A673 (cell line): ENCODE data around the gene PLCB4. TPM values are rescaled to one million over a fixed set of nuclear protein-coding genes. Genes with fewer than 3 reads are reported as not detected.

Source experiments
- BruUV-seq: library from RNA; stranded (reverse); fragments of 400-500 nt; replicated peaks from 2 replicates; lab custom pipeline; 2021; lab: Mats Ljungman, UMichigan
- CTCF ChIA-PET: fragments of 300-600 bp; sonication (Branson Sonifier 250); formaldehyde crosslinking; loops from one replicate; lab custom pipeline; 2022; ENCODE audit warnings: antibody characterized with exemption; lab: Charles Lee
- POLR2A ChIA-PET: fragments of 300-600 bp; sonication (Branson Sonifier 250); formaldehyde crosslinking; loops from one replicate; lab custom pipeline; 2022; ENCODE audit warnings: antibody characterized with exemption; ENCODE audit not compliant: low non-redundant PET; lab: Charles Lee
- DNase-seq: peaks from one replicate; pipeline ENCODE4 v3.0.0-alpha.2; 2015; ENCODE audit warnings: low spot score
- H3K27ac ChIP-seq: fragments of 200-600 bp; sonication (generic); 2 replicates; pipeline ENCODE4 v1.5.1; 2016; ENCODE audit warnings: mixed run types, low read depth, mild to moderate bottlenecking, mixed read lengths, antibody characterized with exemption, low read length; ENCODE audit not compliant: poor library complexity, severe bottlenecking
- H3K27me3 ChIP-seq: fragments of 200-600 bp; sonication (generic); replicated peaks from 2 replicates; pipeline ENCODE4 v1.6.1; 2017; ENCODE audit warnings: mixed run types, low read depth, mild to moderate bottlenecking, mixed read lengths, antibody characterized with exemption, low read length; ENCODE audit not compliant: insufficient read depth, poor library complexity
- H3K36me3 ChIP-seq: fragments of 200-600 bp; sonication (generic); 2 replicates; pipeline ENCODE4 v1.6.1; 2016; ENCODE audit warnings: mixed run types, mild to moderate bottlenecking, mixed read lengths, antibody characterized with exemption, low read length; ENCODE audit not compliant: insufficient read depth, poor library complexity, severe bottlenecking
- H3K4me1 ChIP-seq: fragments of 200-600 bp; sonication (generic); 2 replicates; pipeline ENCODE4 v1.6.1; 2017; ENCODE audit warnings: mixed run types, mild to moderate bottlenecking, mixed read lengths, antibody characterized with exemption, low read length; ENCODE audit not compliant: insufficient read depth, poor library complexity, severe bottlenecking
- H3K4me3 ChIP-seq: fragments of 200-600 bp; sonication (generic); 2 replicates; pipeline ENCODE4 v1.5.1; 2016; ENCODE audit warnings: low read depth, mixed run types, mild to moderate bottlenecking, mixed read lengths, low read length; ENCODE audit not compliant: poor library complexity, severe bottlenecking
- H3K9me3 ChIP-seq: fragments of 200-600 bp; sonication (generic); 2 replicates; pipeline ENCODE4 v1.6.1; 2016; ENCODE audit warnings: mixed run types, low read depth, mild to moderate bottlenecking, mixed read lengths, antibody characterized with exemption, low read length; ENCODE audit not compliant: poor library complexity, severe bottlenecking
- EZH2 ChIP-seq: fragments of 200-600 bp; sonication (generic); IDR thresholded peaks from 2 replicates; pipeline ENCODE4 v1.6.1; 2017; ENCODE audit warnings: borderline replicate concordance, low read depth, mild to moderate bottlenecking, mixed read lengths, antibody characterized with exemption, low read length; ENCODE audit not compliant: poor library complexity, severe bottlenecking
- intact Hi-C: fragments of 100-400 bp; cut with micrococcal nuclease; formaldehyde crosslinking; loops from one replicate; pipeline ENCODE4 v1.10.0; 2022; ENCODE audit not compliant: unreplicated experiment
- total RNA-seq: library from RNA; stranded (reverse); gene quantifications from 2 replicates; pipeline ENCODE4 v1.2.3, GENCODE V29; 2021
- TF ChIP-seq, protein P1 (sequence below): fragments of 300-800, 200-600 bp; sonication (generic); conservative IDR thresholded peaks from 2 replicates; pipeline ENCODE4 v1.5.1; 2017; ENCODE audit warnings: low read depth, mild to moderate bottlenecking, antibody characterized with exemption, low read length, moderate library complexity, mixed read lengths

Gene PLCB4
- total RNA-seq, 1 experiment from 2014 or later: 6.2 TPM

DNA sequence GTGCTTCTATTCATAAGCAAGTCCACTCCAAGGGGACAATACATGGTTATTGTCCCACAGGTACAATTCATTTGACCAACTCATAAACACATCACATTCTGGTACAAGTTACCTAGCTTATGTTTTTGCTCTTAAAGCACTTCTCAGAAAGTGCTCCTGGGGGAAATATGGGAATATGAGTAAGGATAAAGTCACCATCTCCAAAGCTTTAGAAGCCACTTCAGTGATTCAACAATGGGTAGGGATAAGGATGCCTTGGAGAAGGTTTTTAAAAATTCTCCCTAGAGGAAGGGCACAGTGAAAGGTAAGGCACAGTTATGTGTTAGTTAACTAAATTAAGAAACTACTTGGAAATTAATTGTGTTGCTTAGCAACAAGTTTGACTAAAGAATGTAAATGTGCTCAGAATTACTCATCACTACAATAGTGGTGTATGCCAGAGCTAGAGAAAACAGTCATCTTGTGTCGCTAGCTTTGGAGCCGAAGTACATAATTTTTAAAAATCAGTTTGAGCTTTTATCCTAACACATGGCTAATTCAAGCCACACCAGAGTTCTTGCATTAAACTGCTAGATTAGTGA is 406.0 kb downstream of the PLCB4 start:
- TF ChIP-seq EZH2: no peak
- TF ChIP-seq, protein P1, sequence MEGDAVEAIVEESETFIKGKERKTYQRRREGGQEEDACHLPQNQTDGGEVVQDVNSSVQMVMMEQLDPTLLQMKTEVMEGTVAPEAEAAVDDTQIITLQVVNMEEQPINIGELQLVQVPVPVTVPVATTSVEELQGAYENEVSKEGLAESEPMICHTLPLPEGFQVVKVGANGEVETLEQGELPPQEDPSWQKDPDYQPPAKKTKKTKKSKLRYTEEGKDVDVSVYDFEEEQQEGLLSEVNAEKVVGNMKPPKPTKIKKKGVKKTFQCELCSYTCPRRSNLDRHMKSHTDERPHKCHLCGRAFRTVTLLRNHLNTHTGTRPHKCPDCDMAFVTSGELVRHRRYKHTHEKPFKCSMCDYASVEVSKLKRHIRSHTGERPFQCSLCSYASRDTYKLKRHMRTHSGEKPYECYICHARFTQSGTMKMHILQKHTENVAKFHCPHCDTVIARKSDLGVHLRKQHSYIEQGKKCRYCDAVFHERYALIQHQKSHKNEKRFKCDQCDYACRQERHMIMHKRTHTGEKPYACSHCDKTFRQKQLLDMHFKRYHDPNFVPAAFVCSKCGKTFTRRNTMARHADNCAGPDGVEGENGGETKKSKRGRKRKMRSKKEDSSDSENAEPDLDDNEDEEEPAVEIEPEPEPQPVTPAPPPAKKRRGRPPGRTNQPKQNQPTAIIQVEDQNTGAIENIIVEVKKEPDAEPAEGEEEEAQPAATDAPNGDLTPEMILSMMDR: no peak
- H3K36me3 ChIP-seq: no peaks in the 10 kb centered on the region
- no peak overlapping the region for H3K27ac ChIP-seq
- ChIA-PET CTCF (no interaction called here), POLR2A (no interaction called here)
- no TSS peak for BruUV-seq
- no peaks in the 10 kb centered on the region for H3K4me1 ChIP-seq
- H3K9me3 ChIP-seq: no peaks in the 10 kb centered on the region
- DNase-seq: no peak
- intact Hi-C loops: no loop called here
- no peak overlapping the region for H3K4me3 ChIP-seq
- H3K27me3 ChIP-seq: peaks cover 8% of the 10 kb centered on the region

DNA sequence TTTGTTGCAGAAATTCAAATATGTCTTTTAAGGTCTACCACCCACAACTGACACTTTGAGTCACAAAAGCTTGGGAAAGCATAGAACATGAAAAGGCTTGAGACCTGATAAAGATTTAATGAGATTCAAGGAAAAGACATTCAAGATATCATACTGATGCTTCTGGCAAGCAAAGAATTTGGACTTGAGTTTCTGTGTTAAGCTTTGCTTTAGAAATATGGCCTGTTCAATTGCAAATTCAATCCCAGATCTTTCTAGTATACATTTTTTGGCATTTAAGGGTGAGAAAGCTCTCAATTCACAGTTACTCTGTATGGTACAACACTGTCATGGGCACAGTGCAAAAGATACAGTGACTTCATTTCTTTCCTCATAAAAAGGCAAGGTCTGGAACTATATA is 406.6 kb downstream of the PLCB4 start:
- BruUV-seq: no TSS peak
- ChIA-PET CTCF (no interaction called here), POLR2A (no interaction called here)
- Histone ChIP-seq H3K36me3 (no peaks in the 10 kb centered on the region), H3K27ac (no peak overlapping the region), H3K4me1 (peaks cover 4% of the 10 kb centered on the region), H3K27me3 (peaks cover 8% of the 10 kb centered on the region), H3K9me3 (no peaks in the 10 kb centered on the region), H3K4me3 (no peak overlapping the region)
- intact Hi-C loops: no loop called here
- TF ChIP-seq, protein P1: no peak
- no peak for TF ChIP-seq EZH2
- no peak for DNase-seq

DNA sequence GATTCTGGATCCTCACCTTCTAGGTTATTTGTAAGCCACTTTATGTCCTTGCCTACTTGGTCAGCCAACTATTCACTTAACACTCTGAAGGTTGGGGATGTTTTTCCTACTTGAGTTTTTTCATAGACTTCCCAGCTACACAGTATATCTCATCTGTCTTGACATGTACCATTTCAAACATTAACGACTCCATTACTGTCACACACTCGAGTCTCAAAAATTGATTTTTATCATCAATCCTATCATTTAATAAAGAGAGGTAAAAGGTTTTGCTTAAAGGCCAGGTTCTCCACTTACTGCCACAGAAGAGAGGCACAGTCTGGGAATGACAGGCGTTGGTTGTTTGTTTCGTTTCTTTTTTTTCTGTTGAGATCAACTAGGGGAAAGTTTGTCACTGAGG is 407.3 kb downstream of the PLCB4 start:
- Histone ChIP-seq H3K27ac (no peak overlapping the region), H3K9me3 (no peaks in the 10 kb centered on the region), H3K27me3 (peaks cover 8% of the 10 kb centered on the region), H3K36me3 (no peaks in the 10 kb centered on the region), H3K4me3 (no peak overlapping the region), H3K4me1 (peaks cover 4% of the 10 kb centered on the region)
- intact Hi-C loops: no loop called here
- no TSS peak for BruUV-seq
- DNase-seq: no peak
- POLR2A ChIA-PET: no interaction called here
- TF ChIP-seq, protein P1: no peak
- CTCF ChIA-PET: no interaction called here
